HG02943 (cell line): ENCODE data around the gene SBNO2.
"Not testable (repeated sequence)": the region's sequence is repeated elsewhere in the genome, so short reads cannot be mapped to it uniquely, and the experiment has no call there.

Source experiments
- ATAC-seq: cut with Tn5 transposase; IDR thresholded peaks from one replicate; pipeline ENCODE4 v1.9.1; 2021; ENCODE audit warnings: mild to moderate bottlenecking, low read depth, moderate library complexity; ENCODE audit not compliant: unreplicated experiment

SBNO2 gene

GRCh38 chr19:1138121-1138520 is 35.9 kb downstream of the SBNO2 start:
- ATAC-seq, result no peak

GRCh38 chr19:1136621-1137317 is 37.3 kb downstream of the SBNO2 start:
- ATAC-seq, result no peak

GRCh38 chr19:1136201-1136600 is 37.9 kb downstream of the SBNO2 start:
- no peak for ATAC-seq

GRCh38 chr19:1135454-1135853 is 38.6 kb downstream of the SBNO2 start:
- ATAC-seq, result no peak

GRCh38 chr19:1134431-1134830 is 39.6 kb downstream of the SBNO2 start:
- ATAC-seq, result no peak

- no peak for ATAC-seq
Observed at GRCh38 chr19:1133471-1133929, 40.6 kb downstream of the SBNO2 start.

GRCh38 chr19:1132552-1133383 is 41.3 kb downstream of the SBNO2 start:
- no peak for ATAC-seq

GRCh38 chr19:1131718-1132551 is 42.1 kb downstream of the SBNO2 start:
- ATAC-seq, result no peak

GRCh38 chr19:1130771-1131717 is 43.0 kb downstream of the SBNO2 start:
- no peak for ATAC-seq

GRCh38 chr19:1129535-1129934 is 44.5 kb downstream of the SBNO2 start:
- no peak for ATAC-seq

- ATAC-seq, result not testable (repeated sequence)
Observed at GRCh38 chr19:1129084-1129483, 45.0 kb downstream of the SBNO2 start.

- no peak for ATAC-seq
Observed at GRCh38 chr19:1128106-1128505, 46.0 kb downstream of the SBNO2 start.

GRCh38 chr19:1126984-1127760 is 46.9 kb downstream of the SBNO2 start:
- ATAC-seq, result no peak

- ATAC-seq, result no peak
Observed at GRCh38 chr19:1125601-1126467, 48.2 kb downstream of the SBNO2 start.

GRCh38 chr19:1123885-1124677 is 50.0 kb downstream of the SBNO2 start:
- ATAC-seq, result no peak

- ATAC-seq, result no peak
Observed at GRCh38 chr19:1123381-1123780, 50.7 kb downstream of the SBNO2 start.

- ATAC-seq, result no peak
Observed at GRCh38 chr19:1122972-1123363, 51.1 kb downstream of the SBNO2 start.
